SK-N-SH (cell line): ENCODE results near the gene MEGF8.

Experiments
- CTCF ChIP-seq: fragments of 200-600 bp; sonication (generic); IDR thresholded peaks from 2 replicates; pipeline ENCODE4 v1.6.1; 2017; ENCODE audit warnings: antibody characterized with exemption, mild to moderate bottlenecking, moderate library complexity
- RFX5 ChIP-seq: IDR thresholded peaks from 2 replicates; pipeline ENCODE4 v1.6.1; 2012; ENCODE audit warnings: mild to moderate bottlenecking, improper control_type of control experiment, low read length
- ZBTB33 ChIP-seq: IDR thresholded peaks from 2 replicates; pipeline ENCODE4 v1.4.0; 2012; ENCODE audit warnings: low read depth, borderline replicate concordance

DNA sequence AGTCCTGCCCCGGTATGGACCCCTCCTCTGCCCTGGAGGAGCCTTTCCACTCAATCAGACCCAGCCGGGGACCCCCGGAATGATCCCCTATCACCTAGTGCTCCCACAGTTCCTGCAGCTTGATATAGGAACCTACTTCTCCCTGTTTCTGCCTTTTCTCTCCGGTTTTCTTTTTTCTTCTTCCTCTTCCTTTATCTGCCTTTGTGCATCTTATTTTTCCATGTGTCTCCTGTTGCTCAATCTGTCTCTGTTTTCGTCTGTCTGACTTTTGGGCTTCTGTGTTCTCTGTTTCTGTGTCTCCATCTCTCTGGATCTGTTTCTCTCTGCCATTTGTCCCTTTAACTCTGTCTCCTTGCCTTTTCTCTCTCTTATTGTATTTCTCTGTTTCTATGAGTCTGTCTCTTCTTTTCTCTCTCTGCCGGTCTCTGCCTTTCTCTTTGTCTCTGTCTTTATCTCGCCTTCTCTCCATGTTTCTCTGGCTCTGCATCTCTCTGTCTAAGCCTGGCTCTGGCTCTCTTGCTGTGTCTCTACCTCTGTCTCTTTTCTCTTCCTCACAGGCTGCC lies 10.0 kb downstream of the MEGF8 start:
- TF ChIP-seq ZBTB33 (no peak), RFX5 (no peak), CTCF (no peak)
